ENCODE measurements around the gene PRKAR2B. TPM values are rescaled to one million over a fixed set of nuclear protein-coding genes. Genes with fewer than 3 reads are reported as not detected.

Gene PRKAR2B
- total and polyA plus RNA-seq, 4 donors, result 0.88 to 41.8 (median 1.6) TPM

- TF ChIP-seq YY1 (IDR thresholded peaks at IDR 0.05) (no peak), GABPA (IDR thresholded peaks at IDR 0.05 in 1 of 2, conservative IDR thresholded peaks at IDR 0.05 in 1 of 2) (no peak), FOXA2 (IDR thresholded peaks at IDR 0.05) (no peak), MAX (IDR thresholded peaks at IDR 0.05) (no peak), EGR1 (IDR thresholded peaks at IDR 0.05; ENCODE audit: low read depth in 2 of 2) (no peak), TAF1 (conservative IDR thresholded peaks at IDR 0.05) (no peak)
Measured at GRCh38 chr7:107171496-107171895, 127.0 kb downstream of the PRKAR2B start (continued).

GRCh38 chr7:107172276-107173032, 127.9 kb downstream of the PRKAR2B start:
- Histone ChIP-seq H3K27ac (ENCODE audit: low read depth in 1 of 2, low read length in 2 of 2) (no peak overlapping the region), H3K36me3 (ENCODE audit: control insufficient read depth in 4 of 4, insufficient read depth in 3 of 4, low read depth in 1 of 4, low read length in 3 of 4) (peaks cover 0 to 2% (median under 1%) of the 10 kb centered on the region in 4 donors), H3K4me3 (ENCODE audit: low read depth in 1 of 3, low read length in 3 of 3) (no peak overlapping the region), H3K9me3 (ENCODE audit: control insufficient read depth in 4 of 4, low read length in 3 of 4) (no peaks in the 10 kb centered on the region), H3K9ac (ENCODE audit: low read depth in 1 of 2, low read length in 2 of 2) (no peak overlapping the region), H3K27me3 (ENCODE audit: control insufficient read depth in 4 of 4, insufficient read depth in 4 of 4, low read length in 3 of 4) (no peaks in the 10 kb centered on the region), H3K4me1 (ENCODE audit: control insufficient read depth in 4 of 4, insufficient read depth in 4 of 4, low read length in 3 of 4) (peaks cover 5 to 27% (median 13%) of the 10 kb centered on the region in 4 donors)
- DNase-seq (ENCODE audit: low spot score), result no peak
- WGBS, result 78% methylated on average over 4 of the region's 4 CpGs
- no peak for TF ChIP-seq MAX (IDR thresholded peaks at IDR 0.05)

- H3K27ac ChIP-seq (ENCODE audit: low read depth in 1 of 2, low read length in 2 of 2), result no peak overlapping the region
- peaks cover 5 to 27% (median 12%) of the 10 kb centered on the region in 4 donors for H3K4me1 ChIP-seq (ENCODE audit: control insufficient read depth in 4 of 4, insufficient read depth in 4 of 4, low read length in 3 of 4)
- H3K9me3 ChIP-seq (ENCODE audit: control insufficient read depth in 4 of 4, low read length in 3 of 4), result no peaks in the 10 kb centered on the region
- DNase-seq (ENCODE audit: low spot score), result no peak
- peaks cover 0 to 2% (median under 1%) of the 10 kb centered on the region in 4 donors for H3K36me3 ChIP-seq (ENCODE audit: control insufficient read depth in 4 of 4, insufficient read depth in 3 of 4, low read depth in 1 of 4, low read length in 3 of 4)
- 92% methylated on average over 2 of the region's 2 CpGs for WGBS
- H3K27me3 ChIP-seq (ENCODE audit: control insufficient read depth in 4 of 4, insufficient read depth in 4 of 4, low read length in 3 of 4), result no peaks in the 10 kb centered on the region
- H3K4me3 ChIP-seq (ENCODE audit: low read depth in 1 of 3, low read length in 3 of 3), result no peak overlapping the region
- no peak overlapping the region for H3K9ac ChIP-seq (ENCODE audit: low read depth in 1 of 2, low read length in 2 of 2)
- no peak for TF ChIP-seq EGR1 (IDR thresholded peaks at IDR 0.05; ENCODE audit: low read depth in 2 of 2)
- TF ChIP-seq ZBTB33 (IDR thresholded peaks at IDR 0.05), result no peak
- no peak for TF ChIP-seq MAX (IDR thresholded peaks at IDR 0.05)
- TF ChIP-seq SP1 (IDR thresholded peaks at IDR 0.05), result no peak
- no peak for TF ChIP-seq RXRA (IDR thresholded peaks at IDR 0.05)
- no peak for TF ChIP-seq GABPA (IDR thresholded peaks at IDR 0.05 in 1 of 2, conservative IDR thresholded peaks at IDR 0.05 in 1 of 2)
- no peak for TF ChIP-seq YY1 (IDR thresholded peaks at IDR 0.05)
- TF ChIP-seq HNF4G (IDR thresholded peaks at IDR 0.05), result no peak
- no peak for TF ChIP-seq RAD21 (IDR thresholded peaks at IDR 0.05)
- no peak for TF ChIP-seq REST (IDR thresholded peaks at IDR 0.05)
- no peak for TF ChIP-seq HNF4A (conservative IDR thresholded peaks at IDR 0.05)
- TF ChIP-seq FOXA1 (IDR thresholded peaks at IDR 0.05), result no peak
- TF ChIP-seq CTCF (IDR thresholded peaks at IDR 0.05; ENCODE audit: low read depth, low read length, missing input control), result no peak
- TF ChIP-seq JUND (IDR thresholded peaks at IDR 0.05), result no peak
- no peak for TF ChIP-seq TAF1 (conservative IDR thresholded peaks at IDR 0.05)
Measured at GRCh38 chr7:107173191-107173590, 128.7 kb downstream of the PRKAR2B start.
